NCI-H1048 (cell line): ENCODE data around the gene SIX4.

Source experiments
- DNase-seq: peaks from one replicate; lab custom pipeline; 2025; lab: John Stamatoyannopoulos, UW

The SIX4 gene

DNA sequence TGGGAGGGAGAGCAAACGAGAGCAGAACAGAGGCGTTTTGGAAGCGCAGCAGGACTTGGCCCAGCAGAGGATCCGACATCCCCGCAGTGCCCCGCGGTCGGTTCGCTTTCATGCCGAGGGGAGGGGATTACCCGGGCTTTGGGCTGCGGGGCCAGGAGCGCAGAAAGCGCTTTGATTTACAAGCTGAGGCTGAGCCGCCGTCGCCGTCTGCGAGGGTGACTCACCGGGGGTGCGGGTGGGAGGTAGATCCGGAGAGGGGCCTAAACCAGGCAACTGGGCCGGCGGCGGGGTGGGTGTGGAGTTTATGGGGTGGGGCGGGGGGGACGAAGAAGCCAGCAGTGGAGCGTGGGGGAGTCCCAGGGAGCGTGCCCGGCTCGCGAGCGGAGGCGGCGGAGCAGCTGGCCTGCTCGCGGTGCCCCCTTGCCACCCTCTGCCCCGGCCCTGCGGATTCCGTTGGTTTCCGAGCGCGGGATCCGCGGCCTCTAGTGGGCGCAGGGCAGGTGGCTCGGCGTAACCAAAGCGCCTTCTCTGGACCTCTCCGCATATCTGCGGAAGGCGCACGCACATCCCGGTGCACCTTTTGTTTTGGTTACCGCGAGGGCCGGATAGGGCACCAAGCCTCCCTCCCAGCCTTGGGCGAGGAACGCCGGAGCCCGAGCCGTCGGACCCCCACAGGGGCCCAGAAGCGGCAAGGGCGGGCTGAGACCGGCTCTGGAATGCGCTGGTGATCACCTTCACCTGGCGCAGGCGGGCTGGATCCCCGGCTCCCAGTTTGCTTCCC is 2.6 kb downstream of the SIX4 start:
- no peak for DNase-seq

- DNase-seq: no peak
These were observed 3.2 kb downstream of the SIX4 start for GRCh38 chr14:60720962-60721325.

- DNase-seq: no peak
These were observed 3.8 kb downstream of the SIX4 start for GRCh38 chr14:60720391-60720790.

- DNase-seq: no peak
These were observed 10.6 kb downstream of the SIX4 start for GRCh38 chr14:60713513-60713912.

DNA sequence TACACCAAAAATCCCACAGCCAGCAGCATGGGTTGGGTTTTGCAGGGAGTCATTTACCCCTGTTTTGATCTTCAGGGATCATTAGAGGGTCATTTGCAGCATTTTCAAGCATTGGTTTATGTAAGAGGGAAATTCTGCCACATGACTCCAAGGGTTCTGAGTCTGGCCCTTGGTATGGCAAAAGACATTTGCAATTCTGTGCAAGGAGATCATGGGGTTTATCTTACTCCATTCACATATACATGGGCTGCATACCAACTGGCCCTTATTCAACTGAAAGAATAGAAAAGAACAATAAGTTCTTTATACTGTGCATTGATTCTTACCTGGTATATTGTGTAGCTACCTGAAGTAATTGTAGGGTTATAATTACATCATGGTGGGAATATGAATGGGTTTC is 13.7 kb downstream of the SIX4 start:
- DNase-seq: no peak

- DNase-seq: no peak
These were observed 16.3 kb downstream of the SIX4 start for GRCh38 chr14:60707858-60708257.

DNA sequence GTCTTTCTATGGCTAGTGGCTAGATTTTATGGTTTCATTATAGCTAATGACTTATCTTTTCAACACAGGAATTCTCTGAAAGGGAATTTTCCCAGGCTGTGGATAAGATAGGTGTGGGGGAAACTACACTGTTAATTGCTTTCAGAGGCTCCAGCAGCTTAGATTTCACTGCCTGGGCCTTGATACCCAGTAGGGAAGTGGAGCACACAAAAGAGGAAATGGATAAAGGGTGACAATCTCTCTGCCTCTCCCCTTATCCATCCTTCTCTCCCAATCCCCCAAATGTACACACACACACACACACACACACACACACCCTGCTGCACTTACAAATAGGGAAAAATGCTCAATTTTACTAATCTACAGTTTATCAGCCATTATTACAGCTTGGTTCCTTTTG is 19.1 kb downstream of the SIX4 start:
- no peak for DNase-seq

GRCh38 chr14:60700598-60700997 is 23.6 kb downstream of the SIX4 start:
- no peak for DNase-seq

- no peak for DNase-seq
These were observed 28.8 kb downstream of the SIX4 start for GRCh38 chr14:60695327-60695726.

- no peak for DNase-seq
These were observed 32.6 kb downstream of the SIX4 start for GRCh38 chr14:60691383-60692113.

DNA sequence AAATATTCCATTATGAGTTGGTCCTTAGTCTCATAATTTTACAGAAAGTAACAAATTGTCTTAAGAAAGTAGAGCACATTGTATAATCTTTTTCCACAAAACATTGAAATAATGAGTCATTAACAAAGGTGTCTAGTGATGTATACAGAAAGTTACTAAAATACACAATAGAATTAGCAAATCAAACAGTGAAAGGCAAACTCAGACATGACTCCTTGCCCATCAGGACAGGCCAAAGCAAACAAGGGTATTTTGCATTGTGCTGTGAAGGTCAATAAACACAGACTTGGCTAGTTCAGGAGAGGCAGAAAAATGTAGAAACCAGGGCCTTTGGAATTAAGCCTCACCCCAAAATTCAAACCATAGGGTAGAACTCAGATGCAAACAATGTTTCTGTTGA is 37.3 kb downstream of the SIX4 start:
- no peak for DNase-seq

DNA sequence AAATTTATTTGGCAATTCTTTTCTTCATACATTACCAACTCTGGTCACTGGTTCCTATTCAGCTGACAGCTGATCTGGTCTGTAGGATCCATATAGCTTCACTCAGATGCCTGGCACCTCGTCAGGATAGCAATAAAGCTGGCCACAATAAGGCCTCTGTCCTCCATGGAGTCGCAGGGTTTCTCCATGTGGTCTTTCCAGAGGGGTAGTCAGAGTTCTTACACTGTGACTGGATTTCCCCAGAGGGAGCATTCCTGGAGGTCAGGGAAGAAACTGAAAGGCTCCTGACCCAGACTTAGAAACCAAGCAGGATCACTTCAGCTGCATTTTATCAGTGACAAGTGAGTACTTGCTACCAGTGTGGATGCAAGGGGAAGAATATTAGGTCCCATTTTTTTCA is 39.9 kb downstream of the SIX4 start:
- no peak for DNase-seq

- no peak for DNase-seq
These were observed 42.9 kb downstream of the SIX4 start for GRCh38 chr14:60681271-60681670.

GRCh38 chr14:60680511-60680910 is 43.6 kb downstream of the SIX4 start:
- DNase-seq: no peak

DNA sequence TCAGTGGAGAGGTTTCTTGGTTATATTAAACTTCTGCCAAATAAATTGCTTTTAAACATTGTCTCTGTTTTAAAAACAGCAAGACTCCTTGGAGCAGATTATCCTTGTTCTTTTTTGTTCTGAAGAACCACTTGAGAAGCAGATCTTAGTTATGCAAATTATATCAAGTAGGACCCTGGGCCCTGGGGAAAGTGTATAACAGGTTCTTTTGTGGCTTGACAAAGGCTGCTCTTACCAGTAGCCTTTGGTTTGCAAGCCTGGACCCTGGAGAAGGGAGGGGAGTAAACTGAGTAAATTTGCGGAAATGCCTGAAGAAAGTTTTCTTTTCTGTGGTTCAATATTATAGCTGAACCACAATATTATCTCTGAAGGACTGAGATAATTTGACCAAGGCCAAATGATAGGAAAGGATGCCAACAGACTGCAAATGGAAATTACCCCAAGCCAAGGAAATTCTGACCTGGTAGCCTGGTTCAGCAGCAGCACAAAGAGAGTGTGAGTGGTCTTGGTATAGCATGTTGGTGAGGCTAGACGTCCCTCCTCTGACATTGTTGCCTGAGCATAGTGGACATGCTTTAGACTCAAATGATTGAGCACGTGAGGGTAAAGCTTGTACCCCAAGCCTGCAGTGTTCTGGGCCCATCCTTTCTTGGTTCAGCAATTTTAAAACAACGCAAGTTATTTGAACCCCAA is 44.4 kb downstream of the SIX4 start:
- no peak for DNase-seq

DNA sequence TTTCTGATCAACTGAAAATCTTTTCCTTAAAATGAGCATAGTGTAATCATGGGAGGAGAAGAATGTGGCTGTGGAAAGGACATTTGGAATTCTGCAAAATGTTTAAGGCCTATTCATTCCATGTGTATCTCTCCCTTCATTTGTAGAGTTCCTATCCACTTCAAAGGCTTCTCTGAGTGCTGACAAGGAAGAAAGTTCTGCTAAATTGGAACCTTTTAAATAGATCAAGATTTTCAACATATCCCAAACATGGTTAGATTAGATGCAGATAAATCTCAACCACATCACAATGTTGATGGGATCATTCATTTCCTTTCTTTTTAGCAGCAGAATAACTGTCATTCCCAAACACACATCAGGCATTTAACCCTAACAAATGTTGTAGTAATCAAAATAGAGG is 46.5 kb downstream of the SIX4 start:
- no peak for DNase-seq

DNA sequence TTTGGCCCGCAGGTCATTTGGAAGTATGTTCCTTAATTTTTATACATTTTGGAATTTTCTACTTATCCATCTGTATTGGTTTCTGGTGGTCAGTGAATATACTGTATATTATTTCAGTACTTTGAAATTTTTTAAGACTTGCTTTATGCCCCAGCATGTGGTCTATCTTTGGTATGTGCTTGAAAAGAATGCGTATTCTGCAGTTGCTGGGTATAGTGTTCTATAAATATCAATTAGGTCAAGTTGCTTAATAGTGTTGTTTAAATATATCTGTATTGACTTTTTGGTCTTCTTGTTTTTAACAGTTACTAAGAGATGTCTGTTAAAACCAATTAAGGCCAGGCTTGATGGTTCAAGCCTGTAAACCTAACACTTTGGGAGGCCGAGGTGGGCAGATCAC is 53.2 kb downstream of the SIX4 start:
- DNase-seq: no peak

DNA sequence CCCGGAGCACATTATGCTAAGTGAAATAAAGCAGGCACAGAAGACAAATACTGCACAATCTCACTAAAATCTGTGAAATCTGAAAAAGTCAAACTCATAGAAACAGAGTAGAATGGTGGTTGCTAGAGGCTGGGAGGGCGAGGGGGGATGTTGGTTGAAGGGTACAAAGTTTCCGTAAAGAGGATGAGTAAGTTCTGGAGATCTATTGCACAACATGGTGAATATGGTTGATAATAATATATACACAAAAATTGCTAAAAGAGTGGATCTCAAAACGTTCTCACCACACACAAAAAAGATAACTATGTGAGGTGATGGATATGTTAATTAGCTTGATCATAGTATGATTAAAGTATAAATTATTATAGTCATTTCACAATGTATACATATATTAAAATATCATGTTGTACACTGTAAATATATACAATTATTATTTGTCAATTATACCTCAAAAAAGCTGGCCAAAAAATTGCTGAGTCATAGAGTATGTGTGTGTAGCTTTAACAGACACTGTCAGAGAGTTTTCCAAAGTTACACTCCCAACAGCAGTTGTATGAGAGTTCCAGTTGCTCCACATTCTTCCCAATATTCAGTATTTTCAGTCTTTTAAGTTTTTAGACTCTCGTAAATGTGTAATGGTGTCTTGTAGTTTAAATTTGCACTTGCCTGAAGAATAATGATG is 55.6 kb downstream of the SIX4 start:
- no peak for DNase-seq

DNA sequence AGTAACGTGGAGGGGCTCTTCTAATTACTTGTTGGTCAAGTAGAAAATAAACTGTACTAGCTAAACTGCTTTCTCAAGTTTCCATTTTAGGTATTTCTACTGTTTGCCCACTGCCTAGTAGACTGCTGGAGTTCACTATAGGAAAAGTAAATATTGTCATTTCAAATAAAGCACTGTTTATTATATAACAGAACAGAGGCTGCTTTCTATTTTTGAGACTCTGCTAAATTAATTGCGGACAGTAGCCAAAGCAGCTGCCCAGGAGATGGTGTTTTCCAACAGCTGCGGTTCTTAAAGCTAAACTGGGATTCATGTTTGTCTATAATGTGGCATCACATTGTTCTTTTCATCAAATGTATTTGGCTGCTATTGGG is 59.0 kb downstream of the SIX4 start:
- no peak for DNase-seq

DNA sequence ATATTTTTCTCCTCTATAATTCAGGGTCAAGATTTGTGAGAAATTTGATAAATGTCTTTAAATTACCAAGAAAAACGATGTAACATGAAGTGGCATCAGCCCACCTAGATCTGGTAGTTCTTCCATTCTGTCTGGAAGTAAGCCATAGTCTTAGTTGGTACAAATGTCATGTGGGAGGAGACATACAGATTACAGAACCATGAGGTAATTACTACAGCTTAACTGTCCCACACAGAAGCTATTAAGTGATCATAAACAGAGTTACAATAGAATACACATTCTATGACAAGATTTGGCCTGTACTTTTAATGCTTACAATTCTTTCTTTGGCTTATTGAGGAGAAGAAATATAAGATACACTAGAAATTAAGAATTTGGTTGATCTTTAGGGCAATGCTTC is 61.2 kb downstream of the SIX4 start:
- no peak for DNase-seq

GRCh38 chr14:60661721-60662120 is 62.4 kb downstream of the SIX4 start:
- no peak for DNase-seq
